GM12875 (cell line): ENCODE measurements around the gene FOXO6.

Experiments used
- H3K4me3 ChIP-seq: one replicate; pipeline ENCODE4 v1.5.1; 2011; ENCODE audit warnings: low read depth, low read length, control low read depth
- TF ChIP-seq, protein P1 (sequence below): IDR thresholded peaks from 2 replicates; pipeline ENCODE4 v1.5.1; 2011; ENCODE audit warnings: low read depth, mild to moderate bottlenecking, control low read depth, inconsistent platforms, low read length, moderate library complexity, borderline replicate concordance; ENCODE audit not compliant: insufficient read depth

Gene FOXO6

DNA sequence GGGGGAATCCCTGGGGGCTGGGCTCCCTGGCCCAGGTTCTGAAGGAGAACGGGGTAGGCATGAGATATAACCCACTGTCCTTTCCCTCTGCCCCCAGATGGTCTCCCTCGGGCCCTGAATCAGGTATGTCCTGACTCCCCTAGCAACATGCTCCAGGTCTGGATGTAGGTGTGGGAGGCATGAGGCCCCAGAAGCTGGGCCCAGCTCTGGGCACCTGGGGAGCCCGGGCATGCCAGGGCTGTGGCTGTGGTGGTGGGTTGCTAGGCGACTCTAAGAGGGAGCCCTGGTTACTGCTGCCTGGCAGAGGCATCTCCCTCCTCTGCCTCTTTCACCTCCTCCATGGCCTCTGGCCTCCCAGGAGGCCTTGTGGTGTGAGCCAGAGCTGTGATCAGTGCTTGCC is 16.2 kb downstream of the FOXO6 start:
- no peak overlapping the region for H3K4me3 ChIP-seq
- TF ChIP-seq, protein P1, sequence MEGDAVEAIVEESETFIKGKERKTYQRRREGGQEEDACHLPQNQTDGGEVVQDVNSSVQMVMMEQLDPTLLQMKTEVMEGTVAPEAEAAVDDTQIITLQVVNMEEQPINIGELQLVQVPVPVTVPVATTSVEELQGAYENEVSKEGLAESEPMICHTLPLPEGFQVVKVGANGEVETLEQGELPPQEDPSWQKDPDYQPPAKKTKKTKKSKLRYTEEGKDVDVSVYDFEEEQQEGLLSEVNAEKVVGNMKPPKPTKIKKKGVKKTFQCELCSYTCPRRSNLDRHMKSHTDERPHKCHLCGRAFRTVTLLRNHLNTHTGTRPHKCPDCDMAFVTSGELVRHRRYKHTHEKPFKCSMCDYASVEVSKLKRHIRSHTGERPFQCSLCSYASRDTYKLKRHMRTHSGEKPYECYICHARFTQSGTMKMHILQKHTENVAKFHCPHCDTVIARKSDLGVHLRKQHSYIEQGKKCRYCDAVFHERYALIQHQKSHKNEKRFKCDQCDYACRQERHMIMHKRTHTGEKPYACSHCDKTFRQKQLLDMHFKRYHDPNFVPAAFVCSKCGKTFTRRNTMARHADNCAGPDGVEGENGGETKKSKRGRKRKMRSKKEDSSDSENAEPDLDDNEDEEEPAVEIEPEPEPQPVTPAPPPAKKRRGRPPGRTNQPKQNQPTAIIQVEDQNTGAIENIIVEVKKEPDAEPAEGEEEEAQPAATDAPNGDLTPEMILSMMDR = no peak

DNA sequence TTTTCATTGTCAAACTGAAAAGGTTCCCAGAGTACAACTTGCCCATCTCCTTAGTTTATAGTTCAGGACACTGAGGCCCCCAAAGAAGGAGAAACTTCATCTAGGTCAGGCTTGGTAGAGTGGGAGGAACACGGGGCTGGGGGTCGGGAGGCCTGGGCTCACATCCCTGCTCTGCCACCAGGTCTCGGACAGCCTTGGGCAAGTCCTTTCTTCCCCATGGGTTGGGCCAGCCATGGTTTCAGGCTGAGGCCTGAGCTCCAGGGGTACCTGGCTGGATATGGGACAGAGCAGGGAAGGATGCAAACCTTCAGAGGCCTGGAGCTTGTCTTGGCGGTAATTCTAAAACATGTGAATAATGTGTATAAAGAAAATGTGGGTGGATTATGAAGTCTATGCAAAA is 17.0 kb downstream of the FOXO6 start:
- H3K4me3 ChIP-seq = no peak overlapping the region
- TF ChIP-seq, protein P1 = no peak

DNA sequence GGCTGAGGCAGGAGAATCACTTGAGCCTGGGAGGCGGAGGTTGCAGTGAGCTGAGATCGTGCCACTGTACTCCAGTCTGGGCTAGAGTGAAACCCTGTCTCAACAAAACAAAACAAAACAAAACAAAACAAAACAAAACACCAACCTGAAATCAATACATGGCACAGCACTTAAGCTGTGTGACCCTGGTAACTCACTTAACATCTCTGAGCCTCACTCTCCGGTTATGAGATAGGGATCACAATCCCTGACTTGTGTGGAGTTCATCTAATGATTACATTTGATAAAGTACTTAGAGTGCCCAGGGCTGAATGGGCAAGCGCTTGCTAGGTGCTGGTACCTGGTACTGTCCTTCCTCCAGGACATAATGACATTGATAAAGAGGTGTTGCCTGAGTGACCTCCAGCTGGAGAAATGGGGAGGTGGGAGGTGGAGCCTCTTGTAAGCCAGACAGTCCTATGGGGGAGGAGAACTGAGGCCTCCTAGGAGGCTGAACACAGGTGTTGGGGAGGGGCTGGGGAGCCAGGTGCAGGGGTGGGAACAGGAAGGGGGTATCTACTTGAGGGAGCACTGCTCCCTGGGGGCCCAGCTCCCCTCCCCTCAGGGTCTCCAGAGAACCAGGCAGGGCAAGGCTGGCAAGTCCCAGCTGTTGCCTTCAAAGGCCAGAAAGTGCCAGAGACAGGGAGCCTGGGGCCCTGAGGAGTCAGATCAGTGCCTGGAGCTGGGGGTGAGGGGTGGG is 17.9 kb downstream of the FOXO6 start:
- TF ChIP-seq, protein P1 = no peak
- H3K4me3 ChIP-seq = no peak overlapping the region

DNA sequence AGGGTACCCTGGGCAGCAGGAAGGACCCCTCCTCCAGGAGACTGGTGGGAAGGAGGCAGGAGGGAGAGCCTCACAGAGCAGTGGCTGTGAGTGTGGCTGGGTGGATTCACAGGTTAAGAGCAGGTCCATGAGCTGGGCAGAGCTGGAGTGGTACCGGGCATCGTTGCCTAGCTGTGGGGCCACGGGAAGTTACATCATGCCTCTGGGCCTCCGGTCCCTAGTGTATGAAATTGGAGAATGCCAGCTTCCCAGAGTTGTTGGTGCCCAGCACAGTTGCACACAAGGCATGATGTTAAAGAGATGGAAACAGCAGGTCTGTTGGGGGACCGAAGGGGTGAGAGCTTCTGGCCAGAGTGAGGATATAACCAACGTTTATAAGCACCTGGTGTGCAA is 18.5 kb downstream of the FOXO6 start:
- no peak overlapping the region for H3K4me3 ChIP-seq
- TF ChIP-seq, protein P1 = no peak

DNA sequence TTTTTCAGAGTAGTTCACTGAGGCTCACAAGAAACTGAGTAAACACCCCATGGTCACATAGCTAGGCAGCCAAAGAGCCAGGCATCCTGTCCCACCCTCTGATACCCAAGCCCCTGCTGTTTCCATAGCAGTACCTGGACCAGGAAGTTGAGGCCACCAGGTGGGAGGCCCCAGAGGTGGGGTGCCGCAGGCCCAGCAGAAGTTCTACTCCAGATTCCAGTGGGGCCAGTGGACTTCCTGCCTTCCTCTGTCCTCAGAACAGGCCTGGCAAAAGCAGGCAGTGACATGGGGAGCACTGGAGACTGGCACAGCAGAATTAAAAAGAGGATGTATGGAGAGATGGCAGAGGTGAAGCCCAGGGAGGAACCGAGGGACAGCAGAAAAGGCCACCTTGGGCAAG is 19.0 kb downstream of the FOXO6 start:
- TF ChIP-seq, protein P1 = no peak
- H3K4me3 ChIP-seq = no peak overlapping the region

DNA sequence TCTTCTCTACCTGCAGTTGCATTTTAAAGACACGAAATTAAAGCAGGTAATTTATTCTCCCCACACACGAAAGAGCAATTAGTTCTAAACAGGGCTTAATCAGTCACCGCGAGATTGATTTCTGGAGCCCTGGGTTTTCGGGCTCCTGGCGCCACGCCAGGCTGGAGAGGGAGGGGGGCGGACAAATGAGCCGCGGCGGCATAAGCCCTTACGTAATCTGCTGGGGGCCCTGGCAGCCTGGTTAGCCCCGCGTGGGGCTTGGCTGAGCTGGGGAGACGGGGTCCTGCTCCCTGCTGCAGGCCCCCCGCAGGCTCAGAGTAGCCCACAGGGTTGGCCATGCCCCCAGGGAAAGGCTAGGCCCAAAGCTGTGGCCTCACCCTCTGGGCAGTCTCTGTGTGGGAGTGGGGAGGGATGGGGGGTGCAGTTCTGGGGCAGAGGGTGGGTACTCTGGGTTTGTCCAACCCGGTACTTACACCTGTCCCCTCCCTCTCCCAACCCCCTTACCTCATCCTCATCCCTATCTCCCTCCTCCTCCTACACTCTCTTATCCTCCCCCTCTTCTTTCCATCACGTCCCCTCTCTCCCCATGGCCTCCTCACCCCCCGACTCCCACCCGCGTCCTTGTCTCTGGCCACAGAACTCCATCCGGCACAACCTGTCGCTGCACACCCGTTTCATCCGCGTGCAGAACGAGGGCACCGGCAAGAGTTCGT is 19.9 kb downstream of the FOXO6 start:
- no peak overlapping the region for H3K4me3 ChIP-seq
- TF ChIP-seq, protein P1 = no peak

DNA sequence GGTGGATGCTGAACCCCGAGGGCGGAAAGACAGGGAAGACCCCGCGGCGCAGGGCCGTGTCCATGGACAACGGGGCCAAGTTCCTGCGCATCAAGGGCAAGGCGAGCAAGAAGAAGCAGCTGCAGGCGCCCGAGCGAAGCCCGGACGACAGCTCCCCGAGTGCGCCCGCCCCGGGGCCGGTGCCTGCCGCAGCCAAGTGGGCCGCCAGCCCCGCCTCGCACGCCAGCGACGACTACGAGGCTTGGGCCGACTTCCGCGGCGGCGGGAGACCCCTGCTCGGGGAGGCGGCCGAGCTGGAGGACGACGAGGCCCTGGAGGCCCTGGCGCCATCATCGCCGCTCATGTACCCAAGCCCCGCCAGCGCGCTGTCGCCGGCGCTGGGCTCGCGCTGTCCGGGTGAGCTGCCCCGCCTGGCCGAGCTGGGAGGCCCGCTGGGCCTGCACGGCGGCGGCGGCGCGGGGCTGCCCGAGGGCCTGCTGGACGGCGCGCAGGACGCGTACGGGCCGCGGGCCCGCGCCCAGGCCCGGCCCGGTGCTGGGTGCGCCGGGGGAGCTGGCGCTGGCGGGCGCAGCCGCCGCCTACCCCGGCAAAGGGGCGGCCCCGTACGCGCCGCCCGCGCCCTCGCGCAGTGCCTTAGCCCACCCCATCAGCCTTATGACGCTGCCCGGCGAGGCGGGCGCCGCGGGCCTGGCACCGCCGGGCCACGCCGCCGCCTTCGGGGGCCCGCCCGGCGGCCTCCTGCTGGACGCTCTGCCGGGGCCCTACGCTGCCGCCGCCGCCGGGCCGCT is 20.7 kb downstream of the FOXO6 start:
- TF ChIP-seq, protein P1 = no peak
- no peak overlapping the region for H3K4me3 ChIP-seq
